Tibial nerve (tissue), 4 donors: ENCODE measurements around the gene KRT71. TPM values are rescaled to one million over a fixed set of nuclear protein-coding genes. Genes with fewer than 3 reads are reported as not detected.

Experiments used
- DNase-seq, 2 donors: peaks; one replicate each; pipeline ENCODE4 v3.0.0-alpha.2; 2019; ENCODE audit warnings: low spot score in 2 of 2
- H3K27ac ChIP-seq, 4 donors: fragments of 200-600 bp; sonication (generic) in 3 of 4; one replicate each; pipeline ENCODE4 v1.5.1; 2017 to 2019; ENCODE audit warnings: mild to moderate bottlenecking in 1 of 4
- H3K27me3 ChIP-seq, 2 donors: fragments of 200-600 bp; sonication (generic) in 1 of 2; one replicate each; pipeline versions ENCODE4 v1.5.1 to v1.6.0; 2017 to 2019
- H3K36me3 ChIP-seq, 3 donors: fragments of 200-600 bp; sonication (generic); one replicate each; pipeline ENCODE4 v1.5.1; 2018 to 2019
- H3K4me1 ChIP-seq, 4 donors: fragments of 200-600 bp; sonication (generic) in 3 of 4; one replicate each; pipeline ENCODE4 v1.5.1; 2017 to 2019
- H3K4me3 ChIP-seq, 4 donors: fragments of 200-600 bp; sonication (generic) in 3 of 4; one replicate each; pipeline ENCODE4 v1.5.1; 2017 to 2019; ENCODE audit warnings: mild to moderate bottlenecking in 1 of 4, moderate library complexity in 1 of 4
- H3K9me3 ChIP-seq, 4 donors: fragments of 200-600 bp; sonication (generic) in 3 of 4; one replicate each; pipeline ENCODE4 v1.5.1; 2017 to 2019
- EP300 ChIP-seq, 2 donors: sonication (generic); formaldehyde crosslinking; IDR thresholded peaks; one replicate each; pipeline ENCODE4 v1.6.1; 2017; ENCODE audit warnings: antibody characterized with exemption in 2 of 2, mild to moderate bottlenecking in 1 of 2
- POLR2A ChIP-seq, 2 donors: fragments of 450-650 bp; IDR thresholded peaks; one replicate each; pipeline ENCODE4 v1.6.1; 2017; ENCODE audit warnings: antibody characterized with exemption in 2 of 2, mild to moderate bottlenecking in 2 of 2, moderate library complexity in 2 of 2
- WGBS, 2 donors: methylation state at CpG; one replicate each; pipeline ENCODE4 v1.1.5; 2018; 5-methylcytosine and 5-hydroxymethylcytosine counted together
- total RNA-seq, 4 donors: library from RNA; depleted of rRNA; stranded (reverse); fragments of >200 nt; gene quantifications; one replicate each; pipeline ENCODE4 v1.1.0, GENCODE V29; 2016
- TF ChIP-seq, protein P1 (sequence below), 5 experiments: fragments of 200-600 bp in 3 of 5; fragments of 450-650 bp in 2 of 5; sonication (generic) in 3 of 5; IDR thresholded peaks; one replicate each; pipeline ENCODE4 v1.5.1; 2016 to 2019; ENCODE audit warnings: antibody characterized with exemption in 5 of 5, mild to moderate bottlenecking in 3 of 5, moderate library complexity in 2 of 5

The KRT71 gene
- total RNA-seq, 4 donors from 2014 or later: not detected

- no peak for DNase-seq
- Histone ChIP-seq H3K9me3 (no peaks in the 10 kb centered on the region), H3K36me3 (no peaks in the 10 kb centered on the region), H3K4me3 (no peak overlapping the region), H3K27me3 (no peaks in the 10 kb centered on the region), H3K27ac (no peak overlapping the region), H3K4me1 (no peaks in the 10 kb centered on the region)
- WGBS, 2 donors: 67 to 74% methylated on average over 6 of the region's 6 CpGs
- TF ChIP-seq POLR2A (IDR thresholded peaks at IDR 0.05) (no peak), EP300 (IDR thresholded peaks at IDR 0.05) (no peak)
- TF ChIP-seq, protein P1, sequence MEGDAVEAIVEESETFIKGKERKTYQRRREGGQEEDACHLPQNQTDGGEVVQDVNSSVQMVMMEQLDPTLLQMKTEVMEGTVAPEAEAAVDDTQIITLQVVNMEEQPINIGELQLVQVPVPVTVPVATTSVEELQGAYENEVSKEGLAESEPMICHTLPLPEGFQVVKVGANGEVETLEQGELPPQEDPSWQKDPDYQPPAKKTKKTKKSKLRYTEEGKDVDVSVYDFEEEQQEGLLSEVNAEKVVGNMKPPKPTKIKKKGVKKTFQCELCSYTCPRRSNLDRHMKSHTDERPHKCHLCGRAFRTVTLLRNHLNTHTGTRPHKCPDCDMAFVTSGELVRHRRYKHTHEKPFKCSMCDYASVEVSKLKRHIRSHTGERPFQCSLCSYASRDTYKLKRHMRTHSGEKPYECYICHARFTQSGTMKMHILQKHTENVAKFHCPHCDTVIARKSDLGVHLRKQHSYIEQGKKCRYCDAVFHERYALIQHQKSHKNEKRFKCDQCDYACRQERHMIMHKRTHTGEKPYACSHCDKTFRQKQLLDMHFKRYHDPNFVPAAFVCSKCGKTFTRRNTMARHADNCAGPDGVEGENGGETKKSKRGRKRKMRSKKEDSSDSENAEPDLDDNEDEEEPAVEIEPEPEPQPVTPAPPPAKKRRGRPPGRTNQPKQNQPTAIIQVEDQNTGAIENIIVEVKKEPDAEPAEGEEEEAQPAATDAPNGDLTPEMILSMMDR (IDR thresholded peaks at IDR 0.05): no peak
Observed at GRCh38 chr12:52581481-52581880, 28.5 kb upstream of the KRT71 start.

GRCh38 chr12:52581066-52581465 lies 28.1 kb upstream of the KRT71 start:
- no peak overlapping the region for H3K4me3 ChIP-seq
- no peaks in the 10 kb centered on the region for H3K36me3 ChIP-seq
- WGBS, 2 donors: 81 to 90% methylated on average over 6 to 7 of the region's 7 CpGs
- H3K27me3 ChIP-seq: no peaks in the 10 kb centered on the region
- no peaks in the 10 kb centered on the region for H3K4me1 ChIP-seq
- H3K9me3 ChIP-seq: no peaks in the 10 kb centered on the region
- H3K27ac ChIP-seq: no peak overlapping the region
- TF ChIP-seq EP300 (IDR thresholded peaks at IDR 0.05): no peak
- TF ChIP-seq POLR2A (IDR thresholded peaks at IDR 0.05): no peak
- TF ChIP-seq, protein P1 (IDR thresholded peaks at IDR 0.05): no peak
- DNase-seq: no peak

GRCh38 chr12:52580496-52580895 lies 27.6 kb upstream of the KRT71 start:
- Histone ChIP-seq H3K9me3 (no peaks in the 10 kb centered on the region), H3K36me3 (no peaks in the 10 kb centered on the region), H3K27ac (no peak overlapping the region), H3K4me3 (no peak overlapping the region), H3K27me3 (no peaks in the 10 kb centered on the region), H3K4me1 (no peaks in the 10 kb centered on the region)
- DNase-seq: no peak
- 38 to 83% methylated on average over 1 of the region's 1 CpG for WGBS, 2 donors
- no peak for TF ChIP-seq EP300 (IDR thresholded peaks at IDR 0.05)
- no peak for TF ChIP-seq POLR2A (IDR thresholded peaks at IDR 0.05)
- TF ChIP-seq, protein P1 (IDR thresholded peaks at IDR 0.05): no peak

- no peaks in the 10 kb centered on the region for H3K27me3 ChIP-seq
- 55 to 66% methylated on average over 10 of the region's 10 CpGs for whole genome bisulfite sequencing, 2 donors
- H3K9me3 ChIP-seq: no peaks in the 10 kb centered on the region
- H3K4me1 ChIP-seq: no peaks in the 10 kb centered on the region
- H3K36me3 ChIP-seq: no peaks in the 10 kb centered on the region
- TF ChIP-seq EP300 (IDR thresholded peaks at IDR 0.05) (no peak), POLR2A (IDR thresholded peaks at IDR 0.05) (no peak)
- TF ChIP-seq, protein P1 (IDR thresholded peaks at IDR 0.05): no peak
- no peak for DNase-seq
- no peak overlapping the region for H3K27ac ChIP-seq
- H3K4me3 ChIP-seq: no peak overlapping the region
Observed at GRCh38 chr12:52579468-52580465, 26.8 kb upstream of the KRT71 start.

DNA sequence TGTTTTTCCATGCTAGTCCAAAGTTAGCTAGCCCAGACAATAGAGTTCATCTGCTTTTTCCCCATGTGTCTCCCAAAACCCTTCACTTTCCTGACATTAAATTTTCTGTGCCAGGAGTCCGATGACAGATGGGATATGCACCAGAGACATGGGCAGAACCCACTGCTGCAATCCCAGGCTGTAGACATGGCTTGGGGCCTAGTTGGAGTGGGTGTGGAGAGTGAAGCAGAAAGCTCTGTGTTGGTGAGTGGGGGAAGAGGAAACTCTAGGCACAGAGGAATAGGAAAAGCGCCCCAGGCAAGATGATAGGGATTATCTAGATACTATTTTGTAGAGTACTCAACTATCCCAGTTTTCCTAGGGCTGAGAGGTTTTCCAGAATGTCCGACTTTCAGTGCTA lies 25.5 kb upstream of the KRT71 start:
- TF ChIP-seq POLR2A (IDR thresholded peaks at IDR 0.05) (no peak), EP300 (IDR thresholded peaks at IDR 0.05) (no peak)
- TF ChIP-seq, protein P1 (IDR thresholded peaks at IDR 0.05): no peak
- H3K4me1 ChIP-seq: no peaks in the 10 kb centered on the region
- no peak for DNase-seq
- no peaks in the 10 kb centered on the region for H3K36me3 ChIP-seq
- WGBS, 2 donors: 88 to 90% methylated on average over 3 of the region's 3 CpGs
- H3K27me3 ChIP-seq: no peaks in the 10 kb centered on the region
- H3K27ac ChIP-seq: no peak overlapping the region
- no peak overlapping the region for H3K4me3 ChIP-seq
- no peaks in the 10 kb centered on the region for H3K9me3 ChIP-seq
